Islet precursor cell (in vitro differentiated cells): ENCODE data around the gene C22orf23.

ENCODE experiments used
- DNase-seq: peaks from one replicate; pipeline ENCODE4 v3.0.0-alpha.2; 2018

The C22orf23 gene

DNA sequence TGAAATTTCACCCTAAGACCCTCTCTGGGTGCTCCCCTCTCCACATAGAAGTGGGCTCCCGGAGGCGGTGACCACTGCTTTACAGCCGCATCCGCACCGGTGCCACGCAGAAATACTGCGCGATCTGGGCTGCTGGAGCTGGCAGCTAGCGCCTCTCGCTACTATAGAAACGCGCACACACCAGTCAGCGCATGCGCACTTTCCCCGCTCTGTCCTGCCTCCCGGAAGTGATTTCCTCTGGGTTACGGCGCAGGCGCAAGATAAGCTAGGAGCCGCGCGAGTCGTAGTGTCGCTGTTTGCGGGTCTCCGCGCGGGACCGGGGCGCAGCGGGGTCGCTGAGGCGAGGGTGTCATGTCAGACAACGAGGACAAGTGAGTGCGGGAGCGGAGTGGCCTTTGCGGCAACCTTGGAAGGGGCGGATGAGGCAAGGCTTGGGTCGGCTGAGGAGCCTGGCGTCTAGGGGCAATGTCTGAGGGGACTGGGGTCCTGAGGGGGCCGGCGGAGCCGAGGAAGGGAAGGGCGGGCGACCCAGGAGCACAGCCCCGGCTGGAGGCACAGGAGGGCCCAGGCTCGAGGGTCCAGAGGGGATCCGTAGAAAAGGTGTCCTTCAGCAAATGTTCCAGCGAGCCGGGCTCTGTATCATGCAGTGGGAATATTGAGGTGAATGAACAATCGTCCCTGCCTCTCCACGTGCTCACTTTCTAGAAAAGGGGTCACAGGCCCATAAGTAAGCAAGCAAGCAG is at the start of gene C22orf23, which contains the start of gene POLR2F:
C22orf23 (minus strand) TSS at position 165 of the 743 bp plus-strand sequence. CDS start 452 bp downstream, outside the sequence.
POLR2F (plus strand) TSS at position 263 of the 743 bp plus-strand sequence; CDS start at position 352, 89 bp downstream.
- DNase-seq = peak; percentile 97

DNA sequence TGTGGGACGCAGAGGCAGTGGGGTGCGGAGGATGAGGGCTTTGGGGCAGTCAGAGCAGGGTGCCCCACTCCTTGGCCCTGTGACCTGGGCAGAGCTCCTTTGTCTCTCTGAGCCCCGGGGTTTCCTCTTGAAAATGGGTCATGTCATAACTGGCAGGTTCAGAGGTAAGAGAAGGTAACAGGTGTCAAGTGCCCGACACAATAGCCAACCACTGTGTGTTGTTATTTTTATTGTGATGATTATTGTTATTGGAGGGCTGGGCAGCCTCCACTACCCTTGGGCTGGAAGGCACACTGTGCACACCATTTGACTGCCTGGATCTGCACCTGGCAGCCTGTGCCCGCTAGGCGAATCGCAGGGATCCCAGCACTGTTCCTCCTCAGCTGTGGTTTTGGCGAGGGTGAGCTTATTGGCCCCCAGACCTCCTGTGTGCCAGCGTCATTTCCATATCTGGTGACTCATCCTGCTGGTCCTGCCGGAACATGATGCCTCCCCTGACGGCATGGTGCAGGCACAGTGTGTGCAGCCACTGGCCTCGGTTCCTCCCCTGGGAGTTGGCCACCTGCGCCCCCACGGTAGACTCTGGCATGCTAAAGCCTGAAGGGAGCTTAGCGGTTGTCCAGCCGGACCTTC is 46.4 kb upstream of the C22orf23 start:
- no peak for DNase-seq

DNA sequence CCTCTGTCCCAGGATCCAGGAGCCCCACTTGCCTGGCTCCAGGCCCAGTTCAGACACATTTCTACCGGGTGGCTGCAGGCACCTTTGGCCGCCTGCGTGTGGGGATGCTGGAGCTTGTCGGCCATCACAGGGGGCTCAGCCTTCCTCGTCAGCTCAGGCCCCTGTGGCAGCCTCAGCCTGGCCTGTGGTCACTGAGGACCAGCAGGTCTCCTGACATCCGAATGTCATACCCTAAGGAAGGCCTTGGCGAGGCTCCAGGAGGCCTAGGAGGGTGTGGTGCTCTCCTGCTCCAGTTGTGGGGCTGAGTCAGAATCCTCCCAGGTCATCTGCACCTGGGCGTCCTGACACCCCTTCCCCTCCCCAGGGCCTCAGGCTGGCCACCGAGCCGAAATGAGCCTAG is 45.8 kb upstream of the C22orf23 start:
- DNase-seq = no peak

DNA sequence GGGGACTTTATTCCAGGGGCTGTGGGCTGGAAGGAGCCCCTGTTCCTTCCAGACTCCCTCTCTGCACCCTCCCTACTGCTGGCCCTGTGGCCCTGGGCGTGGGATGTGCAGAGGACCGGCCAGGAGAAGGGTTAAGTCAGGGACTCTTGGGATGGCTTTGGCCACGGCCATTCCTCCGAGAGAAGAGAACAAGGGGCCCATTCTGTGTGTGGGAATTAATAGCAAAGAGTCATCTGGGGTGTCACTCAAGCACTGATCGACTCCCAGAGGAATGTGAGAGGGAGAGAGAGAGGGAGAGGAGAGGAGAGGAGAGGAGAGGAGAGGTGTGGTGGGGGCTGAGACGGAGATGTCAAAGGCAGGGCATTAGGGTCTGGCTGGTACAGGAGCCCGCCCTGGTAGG is 45.1 kb upstream of the C22orf23 start:
- DNase-seq = no peak

DNA sequence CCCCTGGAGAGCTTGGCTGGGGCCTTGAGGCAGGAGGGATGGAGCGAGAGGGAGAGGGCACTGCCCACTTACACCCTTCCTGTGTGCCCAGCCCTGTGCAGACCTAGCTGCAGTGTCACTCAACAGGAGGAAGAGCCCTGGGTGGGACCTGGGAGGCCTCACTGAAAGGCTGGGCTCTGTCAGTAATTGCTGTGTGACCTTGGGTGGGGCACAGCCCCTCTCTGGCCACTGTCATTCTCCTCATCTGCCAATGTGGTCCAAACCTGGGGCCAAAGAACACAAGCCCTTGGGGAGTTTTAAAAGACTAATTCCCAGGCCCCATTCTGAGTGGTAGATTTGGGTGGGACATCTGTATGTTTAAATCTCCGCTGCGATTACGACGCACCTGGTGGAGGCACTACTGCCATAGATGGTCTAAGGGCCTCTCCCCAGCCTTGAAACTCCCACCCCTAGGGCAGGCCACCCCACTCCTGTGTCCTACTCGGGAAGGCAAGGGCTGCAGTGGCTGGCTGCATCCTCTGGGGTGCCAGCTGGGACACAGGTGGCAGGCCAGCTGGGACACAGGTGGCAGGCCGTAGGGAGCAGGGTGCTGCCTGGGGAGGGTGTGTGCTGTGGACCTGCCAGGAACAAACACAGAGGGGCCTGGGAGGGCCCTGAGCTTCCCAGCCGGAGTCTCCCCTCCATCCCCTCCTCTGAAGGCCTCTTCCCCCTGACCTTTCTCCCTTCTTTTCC is 43.3 kb upstream of the C22orf23 start:
- DNase-seq = no peak

DNA sequence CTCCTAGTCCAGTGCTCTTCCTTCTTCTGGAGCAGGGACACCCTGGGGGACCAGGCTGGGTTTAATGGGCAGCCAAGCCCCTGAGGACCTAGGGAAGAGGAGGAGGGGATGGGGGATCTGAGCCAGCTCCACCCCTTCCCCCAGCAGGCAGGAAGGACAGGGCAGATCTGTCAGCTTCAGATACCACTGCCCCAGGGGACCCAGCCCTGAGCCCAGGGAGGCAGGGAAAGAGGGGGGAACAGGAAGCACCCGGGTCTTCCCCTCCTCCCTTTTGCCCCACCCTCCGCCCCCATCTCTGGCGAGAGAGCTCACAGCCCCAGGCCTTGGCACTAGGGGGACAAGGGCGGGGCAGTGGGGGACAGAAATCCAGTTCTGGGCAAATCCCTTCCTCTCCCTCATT is 42.7 kb upstream of the C22orf23 start:
- no peak for DNase-seq

DNA sequence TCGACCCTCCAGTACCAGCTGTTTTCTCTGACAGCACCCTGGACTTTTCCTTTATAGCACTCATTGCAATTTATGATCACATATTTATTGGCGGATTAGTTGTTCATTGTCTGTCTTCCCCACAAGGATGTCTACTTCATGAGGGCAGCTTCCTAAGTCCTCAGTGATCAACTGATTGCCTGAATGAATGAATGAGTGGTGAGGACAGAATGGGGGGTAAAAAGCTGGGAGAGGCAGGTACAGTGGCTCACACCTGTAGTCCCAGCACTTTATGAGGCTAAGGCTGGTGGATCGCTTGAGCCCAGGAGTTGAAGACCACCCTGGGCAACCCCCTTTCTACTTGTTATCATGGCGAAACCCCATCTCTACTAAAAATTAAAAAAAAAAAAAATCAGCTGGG is 42.1 kb upstream of the C22orf23 start:
- DNase-seq = no peak

DNA sequence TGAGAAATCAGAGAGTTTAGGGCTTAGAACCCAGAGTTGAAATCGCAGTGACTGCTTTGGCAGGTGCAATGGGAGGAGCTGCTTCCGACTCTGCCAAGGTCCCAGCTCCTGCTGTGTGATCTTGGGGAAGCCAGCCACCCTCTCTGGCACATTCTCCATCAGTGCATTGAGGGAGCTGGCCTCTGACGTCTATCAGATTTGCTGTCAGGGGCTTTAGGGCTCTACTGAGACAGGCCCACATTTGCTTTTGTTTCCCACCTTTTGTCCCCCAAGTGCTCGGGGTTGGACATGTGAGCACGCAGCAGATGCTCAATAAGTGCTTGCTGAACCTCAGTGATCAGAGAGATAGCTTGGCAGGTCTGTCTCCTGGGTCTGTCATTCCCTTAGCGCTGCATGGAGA is 41.6 kb upstream of the C22orf23 start:
- DNase-seq = no peak

DNA sequence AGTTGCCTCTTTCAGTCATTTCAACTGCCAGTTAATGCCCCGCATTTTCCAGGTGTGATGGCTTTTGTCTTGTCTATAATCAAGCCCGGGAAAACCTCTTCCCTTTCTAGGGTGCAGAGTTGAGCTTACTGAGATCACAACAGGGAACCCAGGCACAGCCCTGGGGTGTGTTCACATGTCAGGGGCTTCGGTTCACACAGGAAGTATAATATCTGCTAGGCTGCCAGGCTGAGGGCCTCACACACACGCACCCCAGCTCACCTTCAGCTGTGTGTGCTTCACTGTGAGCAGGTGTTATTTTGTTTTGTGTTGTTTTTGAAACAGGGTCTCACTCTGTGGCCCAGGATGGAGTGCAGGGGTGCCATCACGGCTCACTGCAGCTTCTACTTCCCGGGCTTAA is 40.6 kb upstream of the C22orf23 start:
- no peak for DNase-seq

DNA sequence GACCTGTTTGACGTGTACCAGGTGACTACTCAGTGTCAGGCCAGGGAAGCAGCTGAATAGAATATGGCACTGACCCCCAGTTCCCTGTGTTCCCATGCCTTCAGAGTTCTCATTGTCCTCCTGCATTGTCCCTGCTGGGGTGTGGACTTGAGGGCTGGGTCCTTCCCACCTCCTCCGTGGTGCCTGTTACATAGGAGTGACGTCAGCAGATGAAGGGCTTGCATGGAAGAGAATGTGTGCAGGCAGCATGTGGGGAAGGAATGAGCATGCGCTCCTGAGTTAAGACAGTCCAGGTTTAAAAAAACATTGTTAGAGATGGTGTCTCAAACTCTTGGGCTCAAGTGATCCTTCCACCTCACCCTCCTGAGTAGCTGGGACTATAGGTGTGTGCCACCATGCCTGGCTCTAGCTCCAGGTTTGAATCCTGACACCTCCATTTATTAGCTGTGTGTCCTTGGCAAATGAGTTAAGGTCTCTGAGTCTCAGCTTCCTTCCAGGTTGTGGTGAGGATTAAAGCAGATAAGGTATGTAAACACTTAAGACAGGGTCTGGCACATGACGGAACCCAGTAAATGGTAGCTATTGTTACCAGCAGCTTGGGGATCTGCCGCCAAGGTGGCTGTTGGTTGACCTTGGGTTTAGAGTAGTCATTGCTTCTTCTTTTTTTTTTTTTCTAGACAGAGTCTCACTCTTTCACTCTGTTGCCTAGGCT is 38.5 kb upstream of the C22orf23 start:
- no peak for DNase-seq

DNA sequence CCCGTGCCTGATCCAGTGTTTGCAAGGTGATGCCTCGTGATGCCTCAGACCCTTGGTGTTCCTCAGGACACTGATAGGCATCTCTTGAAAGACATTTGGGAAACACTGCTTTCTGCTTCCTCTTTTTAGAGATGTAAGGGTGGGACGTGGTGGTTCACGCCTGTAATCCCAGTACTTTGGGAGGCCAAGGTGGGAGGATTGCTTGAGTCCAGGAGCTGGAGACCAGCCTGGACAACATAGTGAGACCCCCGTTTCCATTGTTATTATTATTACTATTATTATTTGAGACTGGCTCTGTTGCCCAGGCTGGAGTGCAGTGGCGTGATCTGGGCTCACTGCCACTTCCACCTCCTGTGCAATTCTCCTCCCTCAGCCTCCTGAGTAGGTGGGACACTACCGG is 37.5 kb upstream of the C22orf23 start:
- no peak for DNase-seq

DNA sequence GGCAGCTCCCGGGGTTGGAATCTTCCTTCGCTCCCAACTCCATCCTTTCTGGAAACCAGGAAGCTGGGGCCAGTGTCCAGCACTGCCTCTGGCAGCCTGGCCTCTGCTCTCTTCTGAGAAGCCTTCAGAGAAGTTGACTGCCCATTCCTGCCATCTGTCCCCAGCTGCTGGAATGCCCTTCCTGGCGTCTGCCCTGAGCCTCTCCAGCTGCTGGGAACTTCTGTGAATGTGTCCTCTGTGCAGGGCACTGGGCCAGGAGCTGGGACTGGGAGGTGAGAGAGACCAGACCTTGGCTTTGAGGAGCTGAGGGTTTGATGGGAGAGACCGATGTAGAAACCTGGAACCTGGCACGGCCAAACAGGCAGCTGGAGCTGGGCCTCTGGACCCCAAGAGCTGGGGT is 36.9 kb upstream of the C22orf23 start:
- no peak for DNase-seq

DNA sequence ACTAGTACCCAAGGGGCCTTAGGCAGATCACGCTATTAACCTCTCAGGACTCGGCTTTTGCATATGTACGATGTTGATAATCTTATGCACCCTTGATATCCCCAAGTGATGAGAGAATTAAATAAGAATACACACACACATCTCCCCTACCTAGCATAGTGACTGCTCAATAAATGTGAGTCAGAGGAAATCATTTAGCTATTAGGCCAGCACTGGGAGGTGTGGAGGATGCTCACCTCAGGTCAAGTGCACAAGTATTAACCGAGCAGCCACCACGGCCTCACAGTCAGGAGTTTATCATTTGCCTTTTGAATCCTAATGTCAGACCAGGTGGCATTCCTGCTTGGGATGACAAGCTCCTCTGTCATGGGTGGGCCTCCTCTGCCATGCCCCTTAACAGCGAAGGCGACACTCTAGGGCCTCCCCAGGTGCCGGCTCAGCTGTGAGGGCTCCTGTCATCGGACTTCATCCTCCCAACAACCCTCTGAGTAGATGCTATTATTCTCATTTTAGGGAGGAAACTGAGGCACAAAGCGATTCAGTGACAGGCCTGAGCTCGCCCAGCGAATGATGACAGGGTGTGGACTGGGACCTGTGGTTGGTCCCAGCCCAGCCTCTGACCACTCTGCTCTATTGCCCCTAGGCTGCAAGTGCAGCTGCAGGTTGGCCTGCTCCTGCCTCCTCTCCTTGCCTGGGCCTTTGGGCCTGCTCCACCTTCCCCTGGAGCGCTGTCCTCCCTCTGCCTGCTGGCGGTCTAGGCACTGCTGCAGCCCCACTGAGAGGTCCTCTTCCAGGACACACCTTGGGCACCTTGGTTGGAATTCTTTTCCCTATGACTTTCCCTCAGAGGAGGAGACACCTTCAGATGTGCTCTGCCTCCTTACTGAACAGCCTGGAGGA is 36.0 kb upstream of the C22orf23 start:
- DNase-seq = no peak

DNA sequence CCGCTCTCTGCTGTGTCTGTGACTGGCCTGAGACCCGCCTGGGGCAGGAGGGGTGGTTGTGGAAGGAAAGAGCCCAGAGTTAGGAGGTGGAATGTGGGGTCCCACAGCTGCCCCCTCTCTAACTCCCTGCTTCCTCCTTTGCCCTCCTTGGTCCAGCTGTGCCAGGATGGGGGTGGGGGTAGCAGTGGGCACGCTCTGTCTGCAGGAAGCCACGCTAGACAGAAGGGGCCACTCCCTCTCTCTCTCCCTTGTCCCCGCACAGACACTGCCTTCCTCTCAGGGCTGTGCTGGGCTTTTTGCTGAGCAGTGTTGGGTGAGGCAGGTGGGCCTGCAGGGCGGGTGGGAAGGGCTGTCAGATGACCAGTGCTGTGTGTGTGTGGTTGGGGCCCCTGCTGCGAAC is 33.0 kb upstream of the C22orf23 start:
- no peak for DNase-seq

DNA sequence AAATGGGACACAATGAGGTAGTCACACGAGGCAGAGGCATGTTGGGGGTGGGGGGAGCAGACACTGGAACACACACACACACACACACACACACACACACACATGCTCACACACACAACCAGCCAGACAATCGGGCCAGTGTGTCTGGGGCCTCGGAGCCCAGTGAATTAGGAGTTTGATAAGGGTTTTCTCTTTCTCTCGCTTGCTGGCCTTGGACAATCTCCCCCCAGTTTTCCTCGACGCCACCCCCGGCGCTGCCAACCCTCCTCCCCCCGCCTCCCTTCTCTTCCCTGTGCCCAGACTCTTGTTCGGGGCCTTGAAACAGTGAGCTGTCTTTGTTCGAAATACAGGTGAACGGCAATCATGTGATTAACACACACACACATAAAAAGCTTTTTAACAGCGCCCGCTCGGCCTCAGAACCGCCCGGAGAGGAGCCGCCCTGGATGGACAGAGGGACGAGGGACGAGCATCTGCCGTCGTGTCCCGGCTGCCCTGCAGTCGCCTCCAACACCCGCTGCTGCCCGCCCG is 32.4 kb upstream of the C22orf23 start:
- DNase-seq = no peak

DNA sequence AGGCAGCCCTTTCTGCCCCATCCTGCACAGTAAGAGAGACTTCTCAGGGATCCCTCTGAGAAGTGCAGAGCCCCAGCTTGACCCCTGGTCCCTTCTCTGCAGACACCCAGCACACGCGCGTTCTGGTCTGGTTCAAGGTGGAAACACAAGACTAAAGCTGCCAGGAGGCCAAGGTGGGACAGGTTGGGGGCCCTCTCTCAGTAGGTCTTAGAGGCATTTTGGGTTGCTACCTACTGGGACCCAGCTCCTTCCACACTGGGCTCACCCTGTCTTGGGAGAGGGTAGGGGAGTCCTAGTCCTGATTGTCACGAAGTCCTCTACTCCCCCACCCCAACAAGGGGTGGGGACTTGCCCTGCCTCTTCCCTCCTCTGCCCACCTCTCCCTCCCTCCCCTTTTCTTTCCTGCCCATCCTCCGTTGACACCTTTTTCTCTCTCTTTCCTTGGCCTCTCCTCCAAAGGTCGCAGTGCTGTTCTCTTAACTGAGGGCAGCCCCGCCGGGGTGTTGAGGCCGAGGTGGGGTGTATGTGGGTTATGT is 31.7 kb upstream of the C22orf23 start:
- no peak for DNase-seq

DNA sequence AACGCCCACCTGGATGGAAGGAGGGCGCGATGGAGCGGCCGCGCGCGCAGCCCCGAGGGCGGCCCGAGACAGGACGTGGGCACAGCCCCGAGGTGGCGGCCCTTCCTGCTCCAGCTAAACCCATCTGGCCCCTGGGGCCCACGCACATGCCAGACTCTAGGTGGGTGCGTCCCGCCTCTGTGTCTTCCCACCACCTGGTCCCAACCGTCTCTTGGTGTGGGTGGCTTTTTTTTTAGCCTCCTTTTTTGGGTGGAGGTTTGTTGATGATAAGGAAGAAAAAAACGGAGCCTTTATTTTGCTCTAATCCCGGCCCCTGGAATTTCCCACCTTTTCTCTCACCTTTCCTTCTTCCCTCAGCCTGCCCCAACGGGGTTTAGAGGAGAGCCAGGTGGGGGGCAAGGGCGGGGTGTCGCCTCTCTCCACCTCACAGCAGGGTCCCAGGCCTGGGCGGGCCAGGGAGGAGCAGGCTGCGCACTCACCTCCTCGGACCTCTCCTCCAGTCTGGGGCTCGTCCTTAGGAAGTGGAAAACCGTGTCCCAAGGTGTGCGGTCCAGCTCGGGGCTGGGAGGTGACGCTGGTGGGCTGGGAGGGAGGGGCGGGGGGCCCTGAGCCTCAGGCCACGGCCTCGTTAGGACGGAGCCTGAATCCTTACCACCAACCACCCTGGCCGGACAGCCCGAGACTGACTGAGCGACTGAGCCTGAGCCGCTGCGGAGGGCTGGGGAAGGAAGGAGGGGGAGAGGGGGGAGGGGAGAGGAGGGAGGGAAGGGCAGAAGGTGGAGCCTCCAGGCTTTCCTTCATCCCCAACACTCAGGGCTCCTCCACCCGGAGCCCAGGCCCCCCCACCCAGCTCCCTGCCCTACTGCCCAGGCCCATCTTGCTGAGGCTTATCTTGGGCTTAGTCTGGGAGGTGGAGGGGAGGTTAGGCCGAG is 30.7 kb upstream of the C22orf23 start, which contains the start of gene SOX10:
SOX10 (minus strand) TSS at position 696 of the 932 bp plus-strand sequence. CDS start 771 bp downstream, outside the sequence.
- DNase-seq = no peak

DNA sequence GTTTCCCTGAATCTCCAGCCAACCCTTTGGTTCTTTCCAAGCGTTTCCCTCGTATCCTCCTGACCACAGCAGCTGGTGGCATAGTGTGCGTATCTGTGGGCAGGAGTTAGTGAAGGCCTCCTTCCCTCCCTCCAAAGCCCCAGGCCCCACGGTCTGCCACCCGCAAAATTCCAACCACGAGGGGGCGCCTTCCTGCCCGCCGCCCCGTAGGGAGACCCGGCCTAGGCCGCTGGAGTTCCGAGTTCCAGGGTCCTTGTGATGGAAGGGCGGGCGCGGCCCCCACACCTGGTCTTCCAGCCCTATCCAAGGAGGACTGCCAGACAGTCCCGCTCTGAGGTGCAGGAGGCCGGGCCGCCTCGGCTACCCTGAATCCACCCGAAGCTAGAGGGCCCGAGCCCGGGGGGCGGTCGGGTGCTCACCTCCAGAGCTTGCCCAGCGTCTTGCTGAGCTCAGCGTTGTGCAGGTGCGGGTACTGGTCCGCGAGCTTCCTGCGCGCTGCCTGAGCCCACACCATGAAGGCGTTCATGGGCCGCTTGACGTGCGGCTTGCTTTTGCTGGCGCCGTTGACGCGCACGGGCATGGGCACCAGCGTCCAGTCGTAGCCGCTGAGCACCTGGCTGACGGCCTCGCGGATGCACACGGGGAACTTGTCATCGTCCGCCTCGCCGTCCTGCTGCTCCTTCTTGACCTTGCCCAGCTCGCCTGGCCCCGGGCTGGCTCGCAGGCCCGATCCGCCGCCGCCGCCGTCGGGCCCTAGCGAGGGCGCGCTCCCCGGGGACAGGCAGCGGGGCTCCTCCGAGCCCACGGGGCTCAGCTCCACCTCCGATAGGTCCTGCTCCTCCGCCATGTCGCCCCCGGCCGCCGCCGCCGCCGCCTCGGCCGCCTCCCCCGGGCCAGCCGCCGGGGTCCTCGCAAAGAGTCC is 29.8 kb upstream of the C22orf23 start:
- peak; percentile 82 for DNase-seq

DNA sequence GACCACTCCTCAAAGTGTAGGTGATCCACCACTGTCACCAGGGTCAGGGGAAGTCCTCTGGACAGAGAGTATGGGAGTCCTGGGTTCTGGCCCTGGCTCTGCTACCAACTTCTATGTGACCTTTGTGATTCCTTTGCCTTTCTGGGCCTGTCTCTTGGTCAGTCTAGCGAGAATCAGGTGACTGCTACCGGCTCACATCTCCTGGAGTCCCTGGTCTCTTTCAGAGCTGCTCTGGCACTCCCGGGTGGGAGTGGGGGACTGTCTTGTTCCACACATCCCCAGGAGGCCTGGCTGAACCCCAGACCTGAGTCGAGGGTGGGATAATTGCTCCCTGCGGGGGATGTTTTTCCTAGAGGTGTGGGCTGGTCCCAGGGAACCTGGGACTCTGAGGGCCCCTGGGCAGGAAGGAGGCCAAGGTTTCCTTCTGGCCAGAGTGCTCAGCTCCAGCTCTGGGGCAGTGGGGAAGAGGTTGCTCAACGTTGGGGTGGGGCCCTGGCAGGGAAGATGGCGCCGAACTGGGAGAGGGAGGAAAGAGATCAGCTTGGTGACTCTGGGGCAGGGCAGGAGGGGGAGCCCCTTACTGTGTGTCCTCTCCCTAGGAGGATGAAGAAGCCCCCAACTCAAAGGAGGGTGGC is 28.9 kb upstream of the C22orf23 start:
- no peak for DNase-seq
